Omental fat pad (tissue), 4 donors: ENCODE data around the gene KICS2. TPM values are rescaled to one million over a fixed set of nuclear protein-coding genes. Genes with fewer than 3 reads are reported as not detected.

ENCODE experiments used
- ATAC-seq: fragments of 150-250 bp; one replicate; pipeline ENCODE4 v1.9.1; 2016; ENCODE audit warnings: mild to moderate bottlenecking, moderate library complexity; ENCODE audit not compliant: low FRiP score
- DNase-seq: peaks from one replicate; pipeline ENCODE4 v3.0.0-alpha.2; 2019; ENCODE audit warnings: low spot score
- CTCF ChIP-seq, 3 donors: fragments of 450-650 bp; IDR thresholded peaks; one replicate each; pipeline ENCODE4 v1.5.1; 2016 to 2017; ENCODE audit warnings: antibody characterized with exemption in 3 of 3, mild to moderate bottlenecking in 3 of 3, moderate library complexity in 2 of 3
- total RNA-seq, 4 donors: library from RNA; depleted of rRNA; stranded (reverse); fragments of >200 nt; gene quantifications; one replicate each; pipeline ENCODE4 v1.1.0, GENCODE V29; 2016

The KICS2 gene
- total RNA-seq, 4 donors from 2014 or later: 8.8 to 15.9 (median 10.4) TPM

GRCh38 chr12:64236549-64236948 is 14.5 kb upstream of the KICS2 start:
- ATAC-seq (no peak), DNase-seq (no peak)
- no peak for TF ChIP-seq CTCF (IDR thresholded peaks at IDR 0.05)

- no peak for ATAC-seq
- no peak for DNase-seq
- TF ChIP-seq CTCF (IDR thresholded peaks at IDR 0.05): no peak
These were observed 10.1 kb upstream of the KICS2 start for GRCh38 chr12:64232196-64232595.

- ATAC-seq: no peak
- no peak for TF ChIP-seq CTCF (IDR thresholded peaks at IDR 0.05)
- no peak for DNase-seq
These were observed 7.7 kb upstream of the KICS2 start for GRCh38 chr12:64229796-64230195.

- ATAC-seq (no peak), DNase-seq (no peak)
- no peak for TF ChIP-seq CTCF (IDR thresholded peaks at IDR 0.05)
These were observed 7.1 kb upstream of the KICS2 start for GRCh38 chr12:64229240-64229639.

- ATAC-seq: no peak
These were observed 3.5 kb upstream of the KICS2 start for GRCh38 chr12:64225626-64226025.

GRCh38 chr12:64221651-64222008 is 466 bp downstream of the KICS2 start:
- peak; percentile 87 for ATAC-seq
- no peak for TF ChIP-seq CTCF (IDR thresholded peaks at IDR 0.05)
- DNase-seq: peak; percentile 96

More at GRCh38 chr12:64225626-64226025, 3.5 kb upstream of the KICS2 start:
- no peak for DNase-seq
- TF ChIP-seq CTCF (IDR thresholded peaks at IDR 0.05): no peak

GRCh38 chr12:64220046-64220445 is 2.0 kb downstream of the KICS2 start:
- TF ChIP-seq CTCF (IDR thresholded peaks at IDR 0.05): no peak
- DNase-seq (no peak), ATAC-seq (no peak)
